Measurements from ENCODE around the gene RTTN.

RTTN gene

GRCh38 chr18:70195852-70196434 lies 9.5 kb downstream of the RTTN start:
- peaks cover 9% of the 10 kb centered on the region for H3K36me3 ChIP-seq (ENCODE audit: control insufficient read depth, insufficient read depth, low read length, severe bottlenecking)
- peaks cover 19% of the 10 kb centered on the region for H3K4me1 ChIP-seq (ENCODE audit: control insufficient read depth, insufficient read depth, low read length)
- no peaks in the 10 kb centered on the region for H3K9me3 ChIP-seq (ENCODE audit: control insufficient read depth, low read length)
- no peak overlapping the region for H3K4me3 ChIP-seq (ENCODE audit: low read length)
- H3K9ac ChIP-seq (ENCODE audit: low read length) = no peak overlapping the region
- no peaks in the 10 kb centered on the region for H3K27me3 ChIP-seq (replicated peaks; ENCODE audit: control insufficient read depth, insufficient read depth, low read length)
- peak; percentile 82 for DNase-seq (ENCODE audit: low read depth)

- H3K27me3 ChIP-seq (replicated peaks; ENCODE audit: control insufficient read depth, insufficient read depth, low read length) = no peaks in the 10 kb centered on the region
- no peak for DNase-seq (ENCODE audit: low read depth)
- no peak overlapping the region for H3K4me3 ChIP-seq (ENCODE audit: low read length)
- no peak overlapping the region for H3K9ac ChIP-seq (ENCODE audit: low read length)
- peaks cover 19% of the 10 kb centered on the region for H3K4me1 ChIP-seq (ENCODE audit: control insufficient read depth, insufficient read depth, low read length)
- peaks cover 9% of the 10 kb centered on the region for H3K36me3 ChIP-seq (ENCODE audit: control insufficient read depth, insufficient read depth, low read length, severe bottlenecking)
- no peaks in the 10 kb centered on the region for H3K9me3 ChIP-seq (ENCODE audit: control insufficient read depth, low read length)
Measured at GRCh38 chr18:70195014-70195614, 10.4 kb downstream of the RTTN start.

GRCh38 chr18:70194227-70194890 lies 11.1 kb downstream of the RTTN start:
- H3K9me3 ChIP-seq (ENCODE audit: control insufficient read depth, low read length) = no peaks in the 10 kb centered on the region
- peaks cover 9% of the 10 kb centered on the region for H3K36me3 ChIP-seq (ENCODE audit: control insufficient read depth, insufficient read depth, low read length, severe bottlenecking)
- DNase-seq (ENCODE audit: low read depth) = no peak
- H3K9ac ChIP-seq (ENCODE audit: low read length) = no peak overlapping the region
- H3K27me3 ChIP-seq (replicated peaks; ENCODE audit: control insufficient read depth, insufficient read depth, low read length) = no peaks in the 10 kb centered on the region
- no peak overlapping the region for H3K4me3 ChIP-seq (ENCODE audit: low read length)
- H3K4me1 ChIP-seq (ENCODE audit: control insufficient read depth, insufficient read depth, low read length) = peaks cover 19% of the 10 kb centered on the region

GRCh38 chr18:70190529-70190928 lies 15.0 kb downstream of the RTTN start:
- no peaks in the 10 kb centered on the region for H3K9me3 ChIP-seq (ENCODE audit: control insufficient read depth, low read length)
- no peak overlapping the region for H3K9ac ChIP-seq (ENCODE audit: low read length)
- H3K4me3 ChIP-seq (ENCODE audit: low read length) = no peak overlapping the region
- peaks cover 6% of the 10 kb centered on the region for H3K36me3 ChIP-seq (ENCODE audit: control insufficient read depth, insufficient read depth, low read length, severe bottlenecking)
- H3K4me1 ChIP-seq (ENCODE audit: control insufficient read depth, insufficient read depth, low read length) = peaks cover 15% of the 10 kb centered on the region
- H3K27me3 ChIP-seq (replicated peaks; ENCODE audit: control insufficient read depth, insufficient read depth, low read length) = no peaks in the 10 kb centered on the region
- DNase-seq (ENCODE audit: low read depth) = no peak

GRCh38 chr18:70188113-70188512 lies 17.4 kb downstream of the RTTN start:
- no peak overlapping the region for H3K9ac ChIP-seq (ENCODE audit: low read length)
- H3K4me1 ChIP-seq (ENCODE audit: control insufficient read depth, insufficient read depth, low read length) = peaks cover 15% of the 10 kb centered on the region
- H3K27me3 ChIP-seq (replicated peaks; ENCODE audit: control insufficient read depth, insufficient read depth, low read length) = no peaks in the 10 kb centered on the region
- no peak overlapping the region for H3K4me3 ChIP-seq (ENCODE audit: low read length)
- H3K9me3 ChIP-seq (ENCODE audit: control insufficient read depth, low read length) = no peaks in the 10 kb centered on the region
- peaks cover 3% of the 10 kb centered on the region for H3K36me3 ChIP-seq (ENCODE audit: control insufficient read depth, insufficient read depth, low read length, severe bottlenecking)
- peak; percentile 72 for DNase-seq (ENCODE audit: low read depth)

GRCh38 chr18:70183441-70183840 lies 22.0 kb downstream of the RTTN start:
- H3K27me3 ChIP-seq (replicated peaks; ENCODE audit: control insufficient read depth, insufficient read depth, low read length) = no peaks in the 10 kb centered on the region
- no peaks in the 10 kb centered on the region for H3K36me3 ChIP-seq (ENCODE audit: control insufficient read depth, insufficient read depth, low read length, severe bottlenecking)
- H3K9ac ChIP-seq (ENCODE audit: low read length) = no peak overlapping the region
- DNase-seq (ENCODE audit: low read depth) = no peak
- H3K9me3 ChIP-seq (ENCODE audit: control insufficient read depth, low read length) = no peaks in the 10 kb centered on the region
- no peak overlapping the region for H3K4me3 ChIP-seq (ENCODE audit: low read length)
- peaks cover 32% of the 10 kb centered on the region for H3K4me1 ChIP-seq (ENCODE audit: control insufficient read depth, insufficient read depth, low read length)

GRCh38 chr18:70182548-70182947 lies 22.9 kb downstream of the RTTN start:
- no peaks in the 10 kb centered on the region for H3K9me3 ChIP-seq (ENCODE audit: control insufficient read depth, low read length)
- DNase-seq (ENCODE audit: low read depth) = peak; percentile 31

GRCh38 chr18:70181725-70182124 lies 23.8 kb downstream of the RTTN start:
- no peak for DNase-seq (ENCODE audit: low read depth)
- Histone ChIP-seq H3K36me3 (ENCODE audit: control insufficient read depth, insufficient read depth, low read length, severe bottlenecking) (no peaks in the 10 kb centered on the region), H3K27me3 (replicated peaks; ENCODE audit: control insufficient read depth, insufficient read depth, low read length) (no peaks in the 10 kb centered on the region), H3K9ac (ENCODE audit: low read length) (peak overlapping the region; percentile 40), H3K4me1 (ENCODE audit: control insufficient read depth, insufficient read depth, low read length) (peaks cover 23% of the 10 kb centered on the region), H3K9me3 (ENCODE audit: control insufficient read depth, low read length) (no peaks in the 10 kb centered on the region), H3K4me3 (ENCODE audit: low read length) (peak overlapping the region; percentile 25)

More at GRCh38 chr18:70182548-70182947, 22.9 kb downstream of the RTTN start:
- Histone ChIP-seq H3K4me3 (ENCODE audit: low read length) (no peak overlapping the region), H3K9ac (ENCODE audit: low read length) (no peak overlapping the region), H3K4me1 (ENCODE audit: control insufficient read depth, insufficient read depth, low read length) (peaks cover 23% of the 10 kb centered on the region), H3K27me3 (replicated peaks; ENCODE audit: control insufficient read depth, insufficient read depth, low read length) (no peaks in the 10 kb centered on the region), H3K36me3 (ENCODE audit: control insufficient read depth, insufficient read depth, low read length, severe bottlenecking) (no peaks in the 10 kb centered on the region)

GRCh38 chr18:70181015-70181414 lies 24.5 kb downstream of the RTTN start:
- no peak overlapping the region for H3K9ac ChIP-seq (ENCODE audit: low read length)
- no peaks in the 10 kb centered on the region for H3K9me3 ChIP-seq (ENCODE audit: control insufficient read depth, low read length)
- H3K4me1 ChIP-seq (ENCODE audit: control insufficient read depth, insufficient read depth, low read length) = peaks cover 23% of the 10 kb centered on the region
- peak overlapping the region; percentile 25 for H3K4me3 ChIP-seq (ENCODE audit: low read length)
- peak; percentile 55 for DNase-seq (ENCODE audit: low read depth)
- no peaks in the 10 kb centered on the region for H3K36me3 ChIP-seq (ENCODE audit: control insufficient read depth, insufficient read depth, low read length, severe bottlenecking)
- no peaks in the 10 kb centered on the region for H3K27me3 ChIP-seq (replicated peaks; ENCODE audit: control insufficient read depth, insufficient read depth, low read length)

- no peaks in the 10 kb centered on the region for H3K9me3 ChIP-seq (ENCODE audit: control insufficient read depth, low read length)
- H3K36me3 ChIP-seq (ENCODE audit: control insufficient read depth, insufficient read depth, low read length, severe bottlenecking) = no peaks in the 10 kb centered on the region
- H3K27me3 ChIP-seq (replicated peaks; ENCODE audit: control insufficient read depth, insufficient read depth, low read length) = no peaks in the 10 kb centered on the region
- H3K4me1 ChIP-seq (ENCODE audit: control insufficient read depth, insufficient read depth, low read length) = peaks cover 11% of the 10 kb centered on the region
- no peak overlapping the region for H3K4me3 ChIP-seq (ENCODE audit: low read length)
- no peak overlapping the region for H3K9ac ChIP-seq (ENCODE audit: low read length)
- DNase-seq (ENCODE audit: low read depth) = no peak
Measured at GRCh38 chr18:70176537-70176936, 28.9 kb downstream of the RTTN start.

GRCh38 chr18:70175216-70175615 lies 30.3 kb downstream of the RTTN start:
- Histone ChIP-seq H3K4me1 (ENCODE audit: control insufficient read depth, insufficient read depth, low read length) (no peaks in the 10 kb centered on the region), H3K4me3 (ENCODE audit: low read length) (no peak overlapping the region), H3K9me3 (ENCODE audit: control insufficient read depth, low read length) (no peaks in the 10 kb centered on the region), H3K9ac (ENCODE audit: low read length) (no peak overlapping the region), H3K36me3 (ENCODE audit: control insufficient read depth, insufficient read depth, low read length, severe bottlenecking) (no peaks in the 10 kb centered on the region), H3K27me3 (replicated peaks; ENCODE audit: control insufficient read depth, insufficient read depth, low read length) (no peaks in the 10 kb centered on the region)
- DNase-seq (ENCODE audit: low read depth) = no peak
